Right lobe of liver (tissue), 6 donors: ENCODE results near the gene UCHL3. TPM values are rescaled to one million over a fixed set of nuclear protein-coding genes. Genes with fewer than 3 reads are reported as not detected.

Source experiments
- ATAC-seq, 4 donors: fragments of 200-7000 bp; cut with Tn5 transposase; one replicate each; pipeline ENCODE4 v1.9.1; 2020; ENCODE audit warnings: mild to moderate bottlenecking in 4 of 4, moderate library complexity in 4 of 4
- DNase-seq, 3 donors: peaks; one replicate each; pipeline ENCODE4 v3.0.0-alpha.2; 2020
- H3K27ac ChIP-seq, 3 donors: fragments of 200-600 bp; one replicate each; pipeline ENCODE4 v1.8.0; 2022
- H3K27me3 ChIP-seq, 2 donors: fragments of 200-600 bp; one replicate each; pipeline ENCODE4 v1.8.0; 2022
- H3K36me3 ChIP-seq, 4 donors: fragments of 200-600 bp; sonication (generic) in 1 of 4; one replicate each; pipeline versions ENCODE4 v1.5.1 to v1.8.0; 2017 to 2022; ENCODE audit warnings: control low read depth in 1 of 4
- H3K4me1 ChIP-seq, 4 donors: fragments of 200-600 bp; sonication (generic) in 1 of 4; one replicate each; pipeline versions ENCODE4 v1.5.1 to v1.8.0; 2017 to 2022; ENCODE audit warnings: control low read depth in 1 of 4
- H3K4me3 ChIP-seq, 3 donors: fragments of 200-600 bp; one replicate each; pipeline ENCODE4 v1.8.0; 2022
- H3K9me3 ChIP-seq, 4 donors: fragments of 200-600 bp; sonication (generic) in 1 of 4; one replicate each; pipeline versions ENCODE4 v1.5.1 to v1.8.0; 2017 to 2022; ENCODE audit warnings: control low read depth in 1 of 4
- CTCF ChIP-seq, 4 donors: fragments of 200-600 bp in 3 of 4; fragments of 450-650 bp in 1 of 4; IDR thresholded peaks; one replicate each; pipeline versions ENCODE4 v1.5.1 to v1.8.0; 2016 to 2022; ENCODE audit warnings: antibody characterized with exemption in 4 of 4, mild to moderate bottlenecking in 2 of 4
- POLR2A ChIP-seq: fragments of 450-650 bp; IDR thresholded peaks from one replicate; pipeline ENCODE4 v1.6.1; 2017; ENCODE audit warnings: antibody characterized with exemption, mild to moderate bottlenecking
- WGBS: methylation state at CpG from one replicate; pipeline ENCODE4 v1.1.6; 2018; ENCODE audit warnings: low coverage, low lambda C conversion rate; ENCODE audit not compliant: insufficient coverage; ENCODE audit errors: missing lambda C conversion rate; 5-methylcytosine and 5-hydroxymethylcytosine counted together
- intact Hi-C, 2 donors: fragments of 100-400 bp; cut with DNase I; formaldehyde crosslinking; loops; one replicate each; pipeline versions ENCODE4 v1.11.2 to v1.14.1; 2022
- total RNA-seq, 6 experiments: library from RNA; depleted of rRNA in 2 of 6; stranded (reverse); fragments of >200 nt in 2 of 6; fragmentation: NEBNext Ultra II Directional in 3 of 6; extraction: Animal tissue kit (Norgen Biotek cat#: 25700) in 3 of 6; gene quantifications; one replicate each; pipeline versions ENCODE4 v1.1.0 to v1.2.4, GENCODE V29; 2016 to 2023
- donor health status: DM: no; HTN: yes; CAD: no.
- donor health status: DM: no; HTN: no; CAD: no.
- donor health status: DM: no; HTN: no; CAD: no.
- donor health status: DM: no; HTN: yes; CAD: no.
- donor health status: DM: no; HTN: yes; CAD: no.

UCHL3 gene
- total RNA-seq, 6 experiments from 2014 or later: 14.8 to 33.9 (median 21.9) TPM

- Histone ChIP-seq H3K36me3 (no peaks in the 10 kb centered on the region), H3K27ac (no peak overlapping the region), H3K27me3 (no peaks in the 10 kb centered on the region), H3K9me3 (no peaks in the 10 kb centered on the region), H3K4me3 (no peak overlapping the region), H3K4me1 (no peaks in the 10 kb centered on the region)
- ATAC-seq: no peak
- DNase-seq: no peak
- intact Hi-C loops: no loop called here
- TF ChIP-seq POLR2A (no peak), CTCF (IDR thresholded peaks at IDR 0.05) (no peak)
These were observed 33.5 kb downstream of the UCHL3 start for GRCh38 chr13:75583091-75583490.

- no peak overlapping the region for H3K27ac ChIP-seq
- intact Hi-C loops: no loop called here
- DNase-seq: no peak
- no peak for TF ChIP-seq POLR2A
- TF ChIP-seq CTCF (IDR thresholded peaks at IDR 0.05): no peak
- no peaks in the 10 kb centered on the region for H3K27me3 ChIP-seq
- no peak for ATAC-seq
- H3K4me3 ChIP-seq: no peak overlapping the region
- H3K4me1 ChIP-seq: no peaks in the 10 kb centered on the region
- H3K36me3 ChIP-seq: no peaks in the 10 kb centered on the region
- no peaks in the 10 kb centered on the region for H3K9me3 ChIP-seq
These were observed 35.6 kb downstream of the UCHL3 start for GRCh38 chr13:75585153-75585552.

- Histone ChIP-seq H3K9me3 (no peaks in the 10 kb centered on the region), H3K36me3 (peaks cover 0 to 5% (median 0%) of the 10 kb centered on the region in 4 donors), H3K4me3 (no peak overlapping the region), H3K27ac (no peak overlapping the region), H3K27me3 (no peaks in the 10 kb centered on the region), H3K4me1 (no peaks in the 10 kb centered on the region)
- 26% methylated on average over 1 of the region's 1 CpG for WGBS
- no peak for DNase-seq
- ATAC-seq: peak in 1 of 4 donors; percentile 28
- TF ChIP-seq POLR2A (no peak), CTCF (IDR thresholded peaks at IDR 0.05) (no peak)
- intact Hi-C loops: no loop called here
These were observed 38.1 kb downstream of the UCHL3 start for GRCh38 chr13:75587679-75588078.

- ATAC-seq (no peak), DNase-seq (no peak)
- 47% methylated on average over 1 of the region's 1 CpG for WGBS
- H3K27ac ChIP-seq: no peak overlapping the region
- intact Hi-C loops: no loop called here
- no peaks in the 10 kb centered on the region for H3K4me1 ChIP-seq
- H3K36me3 ChIP-seq: no peaks in the 10 kb centered on the region
- TF ChIP-seq CTCF (IDR thresholded peaks at IDR 0.05) (no peak), POLR2A (no peak)
- no peaks in the 10 kb centered on the region for H3K9me3 ChIP-seq
- H3K4me3 ChIP-seq: no peak overlapping the region
- H3K27me3 ChIP-seq: no peaks in the 10 kb centered on the region
These were observed 47.1 kb downstream of the UCHL3 start for GRCh38 chr13:75596657-75597182.

- Histone ChIP-seq H3K9me3 (no peaks in the 10 kb centered on the region), H3K27me3 (no peaks in the 10 kb centered on the region), H3K4me1 (no peaks in the 10 kb centered on the region), H3K4me3 (no peak overlapping the region), H3K27ac (no peak overlapping the region), H3K36me3 (no peaks in the 10 kb centered on the region)
- no peak for TF ChIP-seq POLR2A
- TF ChIP-seq CTCF (IDR thresholded peaks at IDR 0.05): no peak
- ATAC-seq: no peak
- intact Hi-C loops: no loop called here
- WGBS: 65% methylated on average over 4 of the region's 4 CpGs
- DNase-seq: no peak
These were observed 50.8 kb downstream of the UCHL3 start for GRCh38 chr13:75600371-75600770.
